Measurements from ENCODE around the gene CUL4A.

DNA sequence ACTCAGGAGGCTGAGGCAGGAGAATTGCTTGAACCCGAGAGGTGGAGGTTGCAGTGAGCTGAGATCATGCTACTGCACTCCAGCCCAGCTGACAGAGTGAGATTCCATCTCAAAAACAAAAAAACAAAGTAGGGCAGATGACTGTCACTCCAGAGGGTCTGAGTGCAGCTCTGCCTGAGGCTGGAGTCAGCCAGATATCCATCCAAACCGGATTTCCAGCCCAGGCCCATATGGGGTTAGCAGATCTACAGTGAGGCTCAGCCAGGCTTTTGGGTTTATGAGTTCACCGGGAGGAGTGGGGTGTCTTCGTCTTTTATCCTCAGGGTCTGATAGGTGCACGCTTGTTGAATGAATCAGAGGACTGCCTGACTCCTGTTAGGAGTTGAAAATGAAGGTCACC, 106.6 kb downstream of the CUL4A start:
- no peak for TF ChIP-seq CTCF (IDR thresholded peaks at IDR 0.05; ENCODE audit: insufficient read depth, low read length, poor library complexity, severe bottlenecking)
- TF ChIP-seq EZH2phosphoT487 (conservative IDR thresholded peaks at IDR 0.05; ENCODE audit: low read length), result no peak

All from SU-DHL-6 (cell line).